Keratinocyte (primary cell): Measurements from ENCODE around the gene LMOD2. TPM values are rescaled to one million over a fixed set of nuclear protein-coding genes. Genes with fewer than 3 reads are reported as not detected.

Source experiments
- DNase-seq: peaks from one replicate; pipeline ENCODE4 v3.0.0-alpha.2; 2011; ENCODE audit warnings: low read depth, missing footprints, low spot score
- FAIRE-seq: peaks from 2 replicates; lab custom pipeline; 2011; peaks lifted over from hg19 to GRCh38; lab: Jason Lieb, UNC
- H2AFZ ChIP-seq: 2 replicates; pipeline ENCODE4 v1.6.0; 2012; ENCODE audit warnings: low read length, control low read depth, inconsistent platforms; ENCODE audit not compliant: control insufficient read depth
- H3K27ac ChIP-seq: 2 replicates; pipeline ENCODE4 v1.5.1; 2011; ENCODE audit warnings: low read length; ENCODE audit not compliant: control insufficient read depth, insufficient read depth
- H3K27me3 ChIP-seq: 3 replicates; pipeline ENCODE4 v1.6.0; 2011; ENCODE audit warnings: low read length; ENCODE audit not compliant: control insufficient read depth, insufficient read depth; ENCODE audit errors: extremely low read depth
- H3K36me3 ChIP-seq, 2 experiments: 2 replicates in 1 of 2; 3 replicates in 1 of 2; pipeline ENCODE4 v1.5.1; 2011; ENCODE audit warnings: low read length in 2 of 2, mild to moderate bottlenecking in 1 of 2; ENCODE audit not compliant: control insufficient read depth in 2 of 2, insufficient read depth in 2 of 2; ENCODE audit errors: extremely low read depth in 1 of 2
- H3K4me1 ChIP-seq: 3 replicates; pipeline ENCODE4 v1.5.1; 2011; ENCODE audit warnings: low read length; ENCODE audit not compliant: control insufficient read depth, insufficient read depth; ENCODE audit errors: extremely low read depth
- H3K4me2 ChIP-seq: 3 replicates; pipeline ENCODE4 v1.6.0; 2011; ENCODE audit warnings: low read depth, low read length; ENCODE audit not compliant: control insufficient read depth, insufficient read depth; ENCODE audit errors: extremely low read depth
- H3K4me3 ChIP-seq, 3 experiments: fragments of 200-600 bp in 1 of 3; sonication (generic) in 1 of 3; 2 replicates in 2 of 3; 3 replicates in 1 of 3; pipeline ENCODE4 v1.5.1; 2011 to 2016; ENCODE audit warnings: low read length in 3 of 3, mild to moderate bottlenecking in 3 of 3, control low read depth in 2 of 3, inconsistent platforms in 1 of 3, low read depth in 1 of 3, mixed read lengths in 1 of 3, mixed run types in 1 of 3, moderate library complexity in 1 of 3; ENCODE audit not compliant: control insufficient read depth in 2 of 3, insufficient read depth in 2 of 3; ENCODE audit errors: extremely low read depth in 1 of 3
- H3K79me2 ChIP-seq: 2 replicates; pipeline ENCODE4 v1.6.0; 2012; ENCODE audit warnings: low read length; ENCODE audit not compliant: control insufficient read depth, insufficient read depth
- H3K9ac ChIP-seq: 3 replicates; pipeline ENCODE4 v1.6.0; 2011; ENCODE audit warnings: low read length; ENCODE audit not compliant: control insufficient read depth, insufficient read depth; ENCODE audit errors: extremely low read depth
- H3K9me1 ChIP-seq: 3 replicates; pipeline ENCODE4 v1.6.0; 2011; ENCODE audit warnings: low read length; ENCODE audit not compliant: control insufficient read depth, insufficient read depth; ENCODE audit errors: extremely low read depth
- H3K9me3 ChIP-seq: 2 replicates; pipeline ENCODE4 v1.5.1; 2012; ENCODE audit warnings: low read depth, low read length; ENCODE audit not compliant: control insufficient read depth
- H4K20me1 ChIP-seq: 3 replicates; pipeline ENCODE4 v1.6.0; 2011; ENCODE audit warnings: low read length; ENCODE audit not compliant: control insufficient read depth, insufficient read depth; ENCODE audit errors: extremely low read depth
- EZH2 ChIP-seq: IDR thresholded peaks from one replicate; pipeline ENCODE4 v1.6.1; 2012; ENCODE audit warnings: inconsistent platforms, mild to moderate bottlenecking, low read length, moderate library complexity
- dilution Hi-C: fragments of 300-500 bp; cut with MboI; formaldehyde crosslinking; loops from one replicate; pipeline ENCODE4 v1.7.0; 2020; ENCODE audit warnings: low sequenced_read_pairs; ENCODE audit not compliant: extremely low pct_ligation_motif_present
- polyA plus RNA-seq, 5 experiments: library from polyadenylated mRNA; depleted of rRNA in 3 of 5; stranded (reverse) in 3 of 5; stranded (forward) in 1 of 5; unstranded in 1 of 5; fragments of >200 nt; gene quantifications; 1 replicate in 1 of 5; 2 replicates in 3 of 5; 3 replicates in 1 of 5; pipeline versions ENCODE4 v1.2.1 to v1.2.3, GENCODE V29; 2011 to 2012; ENCODE audit warnings: missing spikeins in 2 of 5, low read depth in 1 of 5, low replicate concordance in 1 of 5
- TF ChIP-seq, protein P1 (sequence below), 3 experiments: IDR thresholded peaks in 1 of 3; conservative IDR thresholded peaks in 1 of 3; optimal IDR thresholded peaks in 1 of 3; 2 replicates in 2 of 3; 3 replicates in 1 of 3; pipeline versions ENCODE3 to v1.5.1; 2011; ENCODE audit warnings: low read length in 3 of 3, mild to moderate bottlenecking in 3 of 3, moderate library complexity in 2 of 3, control low read depth in 1 of 3, inconsistent platforms in 1 of 3; ENCODE audit not compliant: insufficient read depth in 2 of 3; ENCODE audit errors: extremely low read depth in 1 of 3

Gene LMOD2
- polyA plus RNA-seq, 1 donor (not counting 4 experiments of a cell fraction or from before 2014, with no cell fraction given) = not detected

DNA sequence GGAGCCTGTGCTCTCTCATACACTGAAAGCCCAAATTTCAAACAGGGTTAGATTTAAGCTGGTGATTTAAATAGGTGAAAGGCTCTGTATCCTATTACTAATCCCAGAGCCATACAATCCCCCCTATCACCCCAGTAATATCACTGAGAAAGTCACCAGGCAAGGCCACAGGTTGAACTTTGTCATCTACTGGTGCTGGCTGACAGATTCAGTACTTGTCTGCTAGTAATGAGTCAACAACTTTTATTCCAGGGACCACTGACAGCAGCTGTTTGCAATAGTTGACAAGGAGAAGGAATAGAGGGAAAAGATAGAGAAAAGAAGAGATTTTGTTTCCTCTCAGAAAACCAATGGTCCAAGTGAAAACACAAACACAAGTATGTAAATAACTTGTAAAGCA lies 43.6 kb upstream of the LMOD2 start:
- no peak overlapping the region for H3K27ac ChIP-seq
- no peak overlapping the region for H3K9ac ChIP-seq
- DNase-seq (no peak), FAIRE-seq (no peak)
- H3K4me2 ChIP-seq = no peak overlapping the region
- TF ChIP-seq, protein P1, sequence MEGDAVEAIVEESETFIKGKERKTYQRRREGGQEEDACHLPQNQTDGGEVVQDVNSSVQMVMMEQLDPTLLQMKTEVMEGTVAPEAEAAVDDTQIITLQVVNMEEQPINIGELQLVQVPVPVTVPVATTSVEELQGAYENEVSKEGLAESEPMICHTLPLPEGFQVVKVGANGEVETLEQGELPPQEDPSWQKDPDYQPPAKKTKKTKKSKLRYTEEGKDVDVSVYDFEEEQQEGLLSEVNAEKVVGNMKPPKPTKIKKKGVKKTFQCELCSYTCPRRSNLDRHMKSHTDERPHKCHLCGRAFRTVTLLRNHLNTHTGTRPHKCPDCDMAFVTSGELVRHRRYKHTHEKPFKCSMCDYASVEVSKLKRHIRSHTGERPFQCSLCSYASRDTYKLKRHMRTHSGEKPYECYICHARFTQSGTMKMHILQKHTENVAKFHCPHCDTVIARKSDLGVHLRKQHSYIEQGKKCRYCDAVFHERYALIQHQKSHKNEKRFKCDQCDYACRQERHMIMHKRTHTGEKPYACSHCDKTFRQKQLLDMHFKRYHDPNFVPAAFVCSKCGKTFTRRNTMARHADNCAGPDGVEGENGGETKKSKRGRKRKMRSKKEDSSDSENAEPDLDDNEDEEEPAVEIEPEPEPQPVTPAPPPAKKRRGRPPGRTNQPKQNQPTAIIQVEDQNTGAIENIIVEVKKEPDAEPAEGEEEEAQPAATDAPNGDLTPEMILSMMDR (optimal IDR thresholded peaks at IDR 0.05 in 1 of 3, IDR thresholded peaks at IDR 0.05 in 1 of 3, conservative IDR thresholded peaks at IDR 0.05 in 1 of 3; ENCODE audit: extremely low read depth in 1 of 3, insufficient read depth in 2 of 3, low read length in 3 of 3) = no peak
- H4K20me1 ChIP-seq = no peaks in the 10 kb centered on the region
- no peaks in the 10 kb centered on the region for H3K36me3 ChIP-seq
- H3K9me1 ChIP-seq = no peaks in the 10 kb centered on the region
- H3K79me2 ChIP-seq = no peaks in the 10 kb centered on the region
- H3K27me3 ChIP-seq = no peaks in the 10 kb centered on the region
- H3K9me3 ChIP-seq = no peaks in the 10 kb centered on the region
- dilution Hi-C loops = no loop called here
- no peak overlapping the region for H2AFZ ChIP-seq
- H3K4me3 ChIP-seq = no peak overlapping the region
- H3K4me1 ChIP-seq = no peaks in the 10 kb centered on the region

DNA sequence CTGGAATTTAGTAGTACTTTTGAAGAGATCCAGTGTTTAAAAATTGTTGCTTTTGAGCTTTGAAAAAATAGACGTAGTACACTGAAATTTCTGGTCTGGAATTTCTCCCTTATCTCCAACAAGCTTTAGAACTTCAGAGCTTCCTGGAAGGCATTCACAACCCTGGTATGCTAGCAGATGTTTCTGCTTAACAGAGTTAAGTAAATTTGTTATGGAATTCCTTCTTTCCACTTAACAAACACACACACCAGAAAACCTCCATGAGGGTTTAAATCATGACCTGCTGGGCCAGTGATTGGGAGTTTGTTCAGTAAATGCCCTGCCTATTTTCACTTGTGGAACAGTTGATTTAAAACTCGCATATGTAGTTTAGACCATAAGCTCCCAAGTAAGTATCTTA lies 40.3 kb upstream of the LMOD2 start:
- Histone ChIP-seq H3K9me1 (no peaks in the 10 kb centered on the region), H3K4me2 (no peak overlapping the region), H3K27ac (no peak overlapping the region), H3K36me3 (no peaks in the 10 kb centered on the region), H3K9ac (no peak overlapping the region), H3K4me3 (no peak overlapping the region), H4K20me1 (no peaks in the 10 kb centered on the region), H3K9me3 (no peaks in the 10 kb centered on the region), H2AFZ (no peak overlapping the region), H3K4me1 (no peaks in the 10 kb centered on the region), H3K79me2 (no peaks in the 10 kb centered on the region), H3K27me3 (no peaks in the 10 kb centered on the region)
- FAIRE-seq = no peak
- TF ChIP-seq EZH2 = no peak
- TF ChIP-seq, protein P1 (optimal IDR thresholded peaks at IDR 0.05 in 1 of 3, IDR thresholded peaks at IDR 0.05 in 1 of 3, conservative IDR thresholded peaks at IDR 0.05 in 1 of 3; ENCODE audit: extremely low read depth in 1 of 3, insufficient read depth in 2 of 3, low read length in 3 of 3) = no peak
- dilution Hi-C loops = no loop called here
- no peak for DNase-seq
